AG04449 (cell line): Measurements from ENCODE around the gene DAB1.

ENCODE experiments used
- CTCF ChIA-PET: fragments of 350-600 bp; formaldehyde crosslinking; extraction: SDS; loops from one replicate; lab custom pipeline; 2021; ENCODE audit warnings: antibody characterized with exemption; lab: Yijun Ruan, JAX
- POLR2A ChIA-PET: fragments of 400-600, 350-600 bp; formaldehyde crosslinking; extraction: SDS; loops from one replicate; lab custom pipeline; 2020; ENCODE audit warnings: antibody characterized with exemption, inconsistent platforms; lab: Yijun Ruan, JAX
- DNase-seq: peaks from one replicate; pipeline ENCODE4 v3.0.0-alpha.2; 2010; ENCODE audit warnings: low read depth, low spot score
- H3K4me3 ChIP-seq: 2 replicates; pipeline ENCODE4 v1.5.1; 2011; ENCODE audit warnings: low read depth, mild to moderate bottlenecking, control low read depth, low read length
- TF ChIP-seq, protein P1 (sequence below): IDR thresholded peaks from one replicate; pipeline ENCODE4 v1.5.1; 2011; ENCODE audit warnings: mild to moderate bottlenecking, moderate library complexity, low read length, control low read depth, inconsistent platforms; ENCODE audit not compliant: insufficient read depth; ENCODE audit errors: missing control alignments

Gene DAB1

GRCh38 chr1:57033222-57034001 lies 390.4 kb downstream of the DAB1 start:
- DNase-seq: no peak
- ChIA-PET POLR2A (no interaction called here), CTCF (no interaction called here)
- TF ChIP-seq, protein P1, sequence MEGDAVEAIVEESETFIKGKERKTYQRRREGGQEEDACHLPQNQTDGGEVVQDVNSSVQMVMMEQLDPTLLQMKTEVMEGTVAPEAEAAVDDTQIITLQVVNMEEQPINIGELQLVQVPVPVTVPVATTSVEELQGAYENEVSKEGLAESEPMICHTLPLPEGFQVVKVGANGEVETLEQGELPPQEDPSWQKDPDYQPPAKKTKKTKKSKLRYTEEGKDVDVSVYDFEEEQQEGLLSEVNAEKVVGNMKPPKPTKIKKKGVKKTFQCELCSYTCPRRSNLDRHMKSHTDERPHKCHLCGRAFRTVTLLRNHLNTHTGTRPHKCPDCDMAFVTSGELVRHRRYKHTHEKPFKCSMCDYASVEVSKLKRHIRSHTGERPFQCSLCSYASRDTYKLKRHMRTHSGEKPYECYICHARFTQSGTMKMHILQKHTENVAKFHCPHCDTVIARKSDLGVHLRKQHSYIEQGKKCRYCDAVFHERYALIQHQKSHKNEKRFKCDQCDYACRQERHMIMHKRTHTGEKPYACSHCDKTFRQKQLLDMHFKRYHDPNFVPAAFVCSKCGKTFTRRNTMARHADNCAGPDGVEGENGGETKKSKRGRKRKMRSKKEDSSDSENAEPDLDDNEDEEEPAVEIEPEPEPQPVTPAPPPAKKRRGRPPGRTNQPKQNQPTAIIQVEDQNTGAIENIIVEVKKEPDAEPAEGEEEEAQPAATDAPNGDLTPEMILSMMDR: no peak
- H3K4me3 ChIP-seq: no peak overlapping the region

GRCh38 chr1:57026624-57027354 lies 397.1 kb downstream of the DAB1 start:
- H3K4me3 ChIP-seq: no peak overlapping the region
- TF ChIP-seq, protein P1: no peak
- ChIA-PET POLR2A (no interaction called here), CTCF (no interaction called here)
- DNase-seq: no peak

DNA sequence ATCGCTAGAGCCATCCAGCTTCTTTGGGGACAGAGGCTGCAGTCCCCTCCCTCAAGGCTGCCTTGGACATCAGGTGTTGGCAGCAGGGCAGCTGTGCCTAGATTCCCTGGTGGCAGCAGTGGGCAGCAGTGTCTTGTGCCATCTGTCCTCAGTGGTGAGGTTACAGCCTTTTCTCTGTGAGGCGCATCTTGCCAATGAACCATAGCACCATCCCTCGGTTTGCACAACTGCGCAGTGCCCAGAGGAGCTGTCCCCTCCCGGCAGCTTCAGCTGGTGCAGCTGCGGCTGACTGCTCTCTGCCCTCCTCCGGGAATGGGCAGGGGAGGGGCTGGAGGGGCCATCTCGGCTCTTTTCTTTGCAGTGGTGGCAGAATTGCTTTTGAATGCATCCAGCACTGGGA lies 399.0 kb downstream of the DAB1 start:
- CTCF ChIA-PET: interaction anchor here (0.7 kb wide), 1 partner anchor 29 kb away, joined by 3 read pairs; no protein-coding TSS in a partner anchor
- no peak for DNase-seq
- H3K4me3 ChIP-seq: no peak overlapping the region
- POLR2A ChIA-PET: no interaction called here
- TF ChIP-seq, protein P1: no peak

- ChIA-PET CTCF (interaction anchor here (0.7 kb wide), 1 partner anchor 29 kb away, joined by 3 read pairs; no protein-coding TSS in a partner anchor), POLR2A (no interaction called here)
- TF ChIP-seq, protein P1: no peak
- no peak overlapping the region for H3K4me3 ChIP-seq
- no peak for DNase-seq
Measured at GRCh38 chr1:57024428-57024827, 399.4 kb downstream of the DAB1 start.

DNA sequence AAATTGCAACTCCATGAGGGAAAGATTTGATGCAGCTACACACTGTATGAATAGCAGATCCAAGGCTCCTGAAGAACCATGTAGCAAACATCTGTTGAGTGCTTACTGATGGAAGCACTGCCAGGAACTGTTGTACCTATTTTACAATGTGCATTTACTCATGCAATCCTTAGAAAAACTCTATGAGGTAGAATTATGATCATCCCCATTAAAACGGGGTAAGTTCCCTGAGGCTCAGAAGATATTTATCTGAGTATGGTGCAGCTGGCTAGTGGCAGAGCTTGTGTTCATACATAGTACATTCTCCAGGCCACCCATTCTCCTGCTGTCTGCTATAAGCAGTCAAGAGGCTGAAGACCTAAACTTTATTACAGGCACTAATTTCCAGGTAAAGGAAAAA lies 403.6 kb downstream of the DAB1 start:
- DNase-seq: no peak
- ChIA-PET POLR2A (no interaction called here), CTCF (interaction anchor here (0.8 kb wide), 1 partner anchor 11 kb away, joined by 3 read pairs; no protein-coding TSS in a partner anchor)
- TF ChIP-seq, protein P1: no peak
- no peak overlapping the region for H3K4me3 ChIP-seq
